ENCODE results near the gene EHMT2.

EHMT2 gene

GRCh38 chr6:31837369-31838113 lies 60.0 kb downstream of the EHMT2 start:
- no peak for FAIRE-seq

DNA sequence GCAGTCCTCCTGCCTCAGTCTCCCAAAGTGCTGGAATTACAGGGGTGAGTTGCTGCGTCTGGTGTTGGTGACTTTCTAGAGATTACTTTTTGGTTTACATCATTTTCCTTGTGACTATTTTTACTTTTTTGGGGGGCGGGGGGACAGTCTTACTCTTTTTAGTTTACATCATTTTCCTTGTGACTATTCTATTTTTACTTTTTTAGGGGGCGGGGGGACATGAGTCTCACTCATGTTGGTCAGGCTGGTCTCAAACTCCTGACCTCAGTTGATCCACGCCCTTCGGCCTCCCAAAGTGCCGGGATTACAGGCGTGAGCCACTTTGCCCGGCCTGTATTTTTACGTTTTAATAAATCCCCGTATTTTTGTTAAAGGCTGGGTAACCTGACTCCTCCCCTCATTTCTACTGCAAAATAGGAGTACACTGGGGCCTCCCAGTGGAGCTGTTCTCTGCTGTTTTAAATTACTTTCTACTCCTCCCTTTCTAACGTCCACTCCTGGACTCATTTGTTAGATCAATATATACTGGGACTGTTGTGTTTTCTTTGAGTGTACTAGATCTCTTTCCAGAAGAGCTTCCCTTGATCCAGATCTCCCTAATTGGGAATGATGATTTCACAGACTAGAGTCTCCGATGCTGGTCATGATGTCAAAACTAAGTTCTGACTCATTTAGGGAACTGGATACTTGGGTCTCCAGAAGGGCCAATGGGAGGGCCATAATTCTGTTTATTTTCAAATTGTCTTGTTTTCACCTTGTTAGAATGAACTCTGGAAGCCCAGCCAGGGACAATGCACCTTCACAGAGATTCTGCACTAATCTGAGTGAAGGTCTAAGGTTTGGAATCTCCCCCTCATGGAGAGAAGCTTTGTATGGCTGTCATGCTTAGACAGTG lies 60.8 kb downstream of the EHMT2 start:
- no peak for FAIRE-seq

DNA sequence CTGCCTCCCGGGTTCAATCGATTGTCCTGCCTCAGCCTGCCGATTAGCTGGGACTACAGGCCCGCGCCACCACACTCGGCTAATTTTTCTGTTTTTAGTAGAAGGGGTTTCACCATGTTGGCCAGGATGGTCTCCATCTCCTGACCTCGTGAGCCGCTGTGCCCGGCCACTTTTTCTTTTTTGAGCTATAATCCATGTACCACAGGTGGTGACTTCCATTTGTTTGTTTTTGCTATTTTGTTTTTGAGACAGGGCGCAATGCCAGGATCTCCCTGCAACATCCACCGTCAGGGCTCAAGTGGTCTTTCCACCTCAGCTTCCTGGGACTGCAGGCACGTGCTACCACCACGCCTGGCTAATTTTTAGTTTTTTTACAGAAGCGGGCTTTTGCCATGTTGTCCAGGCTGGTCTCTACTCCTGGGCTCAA lies 61.4 kb downstream of the EHMT2 start:
- no peak for FAIRE-seq

- no peak for FAIRE-seq
These were observed 62.9 kb downstream of the EHMT2 start for GRCh38 chr6:31834367-31835250.

GRCh38 chr6:31831350-31832215 lies 65.9 kb downstream of the EHMT2 start:
- FAIRE-seq, result no peak

GRCh38 chr6:31830886-31831335 lies 66.6 kb downstream of the EHMT2 start:
- no peak for FAIRE-seq

Data from colon (tissue), 2 donors.